ENCODE measurements around the gene PELI2. TPM values are rescaled to one million over a fixed set of nuclear protein-coding genes. Genes with fewer than 3 reads are reported as not detected.

Gene PELI2
- total and polyA plus RNA-seq, 8 donors = 6.0 to 46.6 (median 32.6) TPM

DNA sequence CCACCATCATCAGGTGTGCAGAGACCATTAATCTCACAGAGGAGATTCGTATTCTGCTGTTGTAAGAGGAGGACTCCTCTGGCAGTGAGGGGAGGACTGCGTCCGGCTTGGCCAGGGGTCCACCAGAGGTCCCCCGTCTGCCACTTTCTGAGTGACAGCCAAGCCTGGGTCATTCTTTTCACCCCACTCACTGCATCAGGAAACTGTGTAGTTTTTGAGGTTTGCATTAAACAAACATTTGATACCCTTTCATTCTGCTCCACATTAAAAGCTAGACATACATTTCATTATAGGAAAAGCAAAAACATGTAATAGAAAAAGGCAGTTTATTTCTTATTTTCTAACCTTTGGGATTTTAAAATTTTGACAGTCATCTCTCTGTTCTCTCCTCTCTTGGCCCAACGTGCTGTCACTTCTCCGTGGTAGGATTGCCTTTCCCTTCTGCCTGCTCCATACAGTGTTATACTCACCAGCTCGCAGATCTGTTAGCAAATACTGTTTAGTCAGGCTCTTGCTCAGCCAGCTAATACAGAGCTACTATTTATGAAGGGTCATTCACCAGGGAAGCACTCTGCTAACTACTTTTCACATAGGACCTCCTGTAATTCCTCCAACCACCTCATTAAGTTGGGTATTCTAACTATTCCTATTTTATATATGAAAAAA, 99.3 kb downstream of the PELI2 start:
- TF ChIP-seq, protein P1, sequence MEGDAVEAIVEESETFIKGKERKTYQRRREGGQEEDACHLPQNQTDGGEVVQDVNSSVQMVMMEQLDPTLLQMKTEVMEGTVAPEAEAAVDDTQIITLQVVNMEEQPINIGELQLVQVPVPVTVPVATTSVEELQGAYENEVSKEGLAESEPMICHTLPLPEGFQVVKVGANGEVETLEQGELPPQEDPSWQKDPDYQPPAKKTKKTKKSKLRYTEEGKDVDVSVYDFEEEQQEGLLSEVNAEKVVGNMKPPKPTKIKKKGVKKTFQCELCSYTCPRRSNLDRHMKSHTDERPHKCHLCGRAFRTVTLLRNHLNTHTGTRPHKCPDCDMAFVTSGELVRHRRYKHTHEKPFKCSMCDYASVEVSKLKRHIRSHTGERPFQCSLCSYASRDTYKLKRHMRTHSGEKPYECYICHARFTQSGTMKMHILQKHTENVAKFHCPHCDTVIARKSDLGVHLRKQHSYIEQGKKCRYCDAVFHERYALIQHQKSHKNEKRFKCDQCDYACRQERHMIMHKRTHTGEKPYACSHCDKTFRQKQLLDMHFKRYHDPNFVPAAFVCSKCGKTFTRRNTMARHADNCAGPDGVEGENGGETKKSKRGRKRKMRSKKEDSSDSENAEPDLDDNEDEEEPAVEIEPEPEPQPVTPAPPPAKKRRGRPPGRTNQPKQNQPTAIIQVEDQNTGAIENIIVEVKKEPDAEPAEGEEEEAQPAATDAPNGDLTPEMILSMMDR (IDR thresholded peaks at IDR 0.05) = no peak
- peak in 3 of 4 donors; percentile 26 to 37 (median 31) for ATAC-seq
- 30 to 45% methylated on average over 7 of the region's 7 CpGs for WGBS, 2 donors
- FAIRE-seq = no peak
- intact Hi-C loops (cut with DNase I) = no loop called here
- H3K36me3 ChIP-seq = no peaks in the 10 kb centered on the region
- H3K4me1 ChIP-seq = peaks cover 37 to 61% (median 49%) of the 10 kb centered on the region in 3 donors
- H3K4me3 ChIP-seq = no peak overlapping the region
- no peak for DNase-seq
- no peak overlapping the region for H3K27ac ChIP-seq
- H3K27me3 ChIP-seq = no peaks in the 10 kb centered on the region
- H3K9me3 ChIP-seq = no peaks in the 10 kb centered on the region

DNA sequence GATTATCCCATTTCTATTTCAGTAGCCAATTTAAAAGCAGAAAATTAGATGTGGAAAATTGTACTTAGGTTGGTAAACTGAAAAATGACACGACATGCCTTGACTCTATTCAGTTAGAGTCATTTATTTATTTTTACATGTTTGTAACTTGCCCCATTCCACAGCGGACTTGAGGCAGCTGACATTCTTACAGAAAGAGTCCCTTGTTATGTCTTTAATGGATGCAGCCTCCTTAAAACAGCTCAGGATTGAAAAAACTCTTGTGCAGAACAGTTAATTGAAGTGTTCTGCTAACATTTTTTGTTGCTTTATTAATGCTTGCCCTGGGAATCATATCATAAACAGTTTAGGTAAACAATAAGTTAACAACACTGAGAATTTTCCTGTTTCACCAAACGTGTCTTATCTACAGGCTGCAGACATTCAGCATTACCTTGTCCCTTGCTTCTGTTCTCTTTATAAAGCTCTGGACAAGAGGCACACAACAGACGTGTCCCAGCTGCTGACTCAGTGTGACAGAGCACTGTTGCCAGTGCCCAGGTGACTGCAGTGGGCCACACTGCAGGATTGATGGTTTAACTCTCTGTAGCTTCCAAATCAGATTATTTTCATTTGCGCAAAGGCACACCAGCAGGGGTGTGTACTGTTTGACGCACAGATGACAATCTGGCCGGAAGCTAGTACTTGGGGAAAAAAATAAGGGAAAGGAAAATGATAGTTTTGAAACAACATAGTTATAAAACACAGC, 101.6 kb downstream of the PELI2 start:
- WGBS, 2 donors = 18% methylated on average over 7 of the region's 7 CpGs
- Histone ChIP-seq H3K27ac (peak overlapping the region in 2 of 4 donors; percentile 7 to 10), H3K36me3 (no peaks in the 10 kb centered on the region), H3K27me3 (no peaks in the 10 kb centered on the region), H3K4me1 (peaks cover 43 to 74% (median 63%) of the 10 kb centered on the region in 3 donors), H3K9me3 (no peaks in the 10 kb centered on the region), H3K4me3 (no peak overlapping the region)
- intact Hi-C loops (cut with DNase I) = no loop called here
- FAIRE-seq = no peak
- TF ChIP-seq, protein P1 (IDR thresholded peaks at IDR 0.05) = no peak
- DNase-seq = peak in 3 of 6 donors; percentile 24 to 52 (median 38)
- peak; percentile 57 to 70 (median 68) for ATAC-seq

DNA sequence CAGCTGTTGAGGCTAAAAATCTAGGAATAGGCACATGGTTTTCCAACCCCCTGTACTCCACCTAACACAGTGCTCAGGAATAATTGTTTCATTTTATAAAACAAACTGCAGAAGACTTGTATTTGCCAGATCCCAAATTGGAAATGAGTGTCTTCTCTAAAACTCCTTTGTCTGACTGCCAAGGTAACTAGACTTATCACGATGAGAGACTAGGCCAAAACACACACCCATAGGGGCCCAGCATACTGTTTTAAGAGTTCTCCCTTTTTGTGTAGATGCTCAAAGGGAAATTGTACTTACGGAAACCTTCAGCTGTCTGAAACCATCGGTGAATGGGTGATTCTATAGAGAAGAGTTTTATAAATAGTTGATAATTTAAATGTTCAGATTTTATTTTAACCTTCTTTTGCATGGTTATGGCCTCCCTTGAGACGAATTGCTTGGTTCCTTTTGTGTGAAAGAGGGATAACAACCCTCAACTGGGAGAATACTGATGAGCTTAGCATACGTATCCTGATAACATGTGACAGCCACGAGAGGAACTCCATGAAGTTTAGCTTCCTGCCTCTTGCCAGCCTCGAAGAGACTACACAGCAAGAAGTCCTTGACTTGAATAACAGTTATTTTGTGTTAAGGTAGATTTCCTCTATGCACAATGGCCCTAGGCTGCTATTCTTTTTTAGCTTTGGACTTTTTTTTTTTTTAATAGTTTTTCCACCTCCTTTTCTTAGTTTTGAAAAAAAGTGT, 103.3 kb downstream of the PELI2 start:
- Histone ChIP-seq H3K4me3 (no peak overlapping the region), H3K27me3 (no peaks in the 10 kb centered on the region), H3K27ac (peak overlapping the region in 1 of 4 donors; percentile 6), H3K4me1 (peaks cover 43 to 63% (median 63%) of the 10 kb centered on the region in 3 donors), H3K36me3 (no peaks in the 10 kb centered on the region), H3K9me3 (no peaks in the 10 kb centered on the region)
- TF ChIP-seq, protein P1 (IDR thresholded peaks at IDR 0.05) = no peak
- DNase-seq (no peak), FAIRE-seq (no peak), ATAC-seq (peak in 1 of 4 donors; percentile 33)
- intact Hi-C loops (cut with DNase I) = no loop called here
- WGBS, 2 donors = 51 to 53% methylated on average over 7 of the region's 7 CpGs

DNA sequence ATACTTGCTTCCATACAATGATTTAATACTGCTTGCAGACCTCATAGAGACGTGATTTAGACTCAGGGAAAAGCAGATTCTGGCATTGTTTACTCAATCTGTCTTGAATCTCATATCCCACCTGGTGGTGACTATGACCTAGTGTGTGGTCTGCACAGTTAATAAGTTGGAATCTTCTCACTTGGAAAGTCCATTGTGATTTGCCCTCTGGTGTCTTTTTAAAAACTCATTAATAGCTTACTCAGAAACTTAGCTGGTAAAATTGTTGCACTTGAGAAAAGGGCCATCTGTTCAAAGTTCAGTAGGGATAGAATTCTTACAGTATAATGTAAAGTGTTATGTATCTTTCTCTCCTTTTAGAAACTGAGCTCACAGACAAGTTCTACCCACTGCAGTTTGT, 106.0 kb downstream of the PELI2 start:
- DNase-seq (no peak), FAIRE-seq (no peak), ATAC-seq (peak in 3 of 4 donors; percentile 37 to 54 (median 38))
- H3K27ac ChIP-seq = peak overlapping the region in 2 of 4 donors; percentile 27 to 42
- H3K27me3 ChIP-seq = no peaks in the 10 kb centered on the region
- no peaks in the 10 kb centered on the region for H3K36me3 ChIP-seq
- TF ChIP-seq, protein P1 (IDR thresholded peaks at IDR 0.05) = no peak
- H3K4me1 ChIP-seq = peaks cover 30 to 46% (median 39%) of the 10 kb centered on the region in 3 donors
- intact Hi-C loops (cut with DNase I) = no loop called here
- H3K4me3 ChIP-seq = no peak overlapping the region
- H3K9me3 ChIP-seq = no peaks in the 10 kb centered on the region
- WGBS, 2 donors = 32 to 38% methylated on average over 1 of the region's 1 CpG
